Activated T-cell treated with anti-CD3 and anti-CD28 coated beads for 1 hour (primary cell): ENCODE measurements around the gene TMEM98.
"Not testable (repeated sequence)": the region's sequence is repeated elsewhere in the genome, so short reads cannot be mapped to it uniquely, and the experiment has no call there.

Experiments used
- DNase-seq: peaks from one replicate; pipeline ENCODE4 v3.0.0-alpha.2; 2020; ENCODE audit warnings: low read depth

Gene TMEM98, protein sequence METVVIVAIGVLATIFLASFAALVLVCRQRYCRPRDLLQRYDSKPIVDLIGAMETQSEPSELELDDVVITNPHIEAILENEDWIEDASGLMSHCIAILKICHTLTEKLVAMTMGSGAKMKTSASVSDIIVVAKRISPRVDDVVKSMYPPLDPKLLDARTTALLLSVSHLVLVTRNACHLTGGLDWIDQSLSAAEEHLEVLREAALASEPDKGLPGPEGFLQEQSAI

DNA sequence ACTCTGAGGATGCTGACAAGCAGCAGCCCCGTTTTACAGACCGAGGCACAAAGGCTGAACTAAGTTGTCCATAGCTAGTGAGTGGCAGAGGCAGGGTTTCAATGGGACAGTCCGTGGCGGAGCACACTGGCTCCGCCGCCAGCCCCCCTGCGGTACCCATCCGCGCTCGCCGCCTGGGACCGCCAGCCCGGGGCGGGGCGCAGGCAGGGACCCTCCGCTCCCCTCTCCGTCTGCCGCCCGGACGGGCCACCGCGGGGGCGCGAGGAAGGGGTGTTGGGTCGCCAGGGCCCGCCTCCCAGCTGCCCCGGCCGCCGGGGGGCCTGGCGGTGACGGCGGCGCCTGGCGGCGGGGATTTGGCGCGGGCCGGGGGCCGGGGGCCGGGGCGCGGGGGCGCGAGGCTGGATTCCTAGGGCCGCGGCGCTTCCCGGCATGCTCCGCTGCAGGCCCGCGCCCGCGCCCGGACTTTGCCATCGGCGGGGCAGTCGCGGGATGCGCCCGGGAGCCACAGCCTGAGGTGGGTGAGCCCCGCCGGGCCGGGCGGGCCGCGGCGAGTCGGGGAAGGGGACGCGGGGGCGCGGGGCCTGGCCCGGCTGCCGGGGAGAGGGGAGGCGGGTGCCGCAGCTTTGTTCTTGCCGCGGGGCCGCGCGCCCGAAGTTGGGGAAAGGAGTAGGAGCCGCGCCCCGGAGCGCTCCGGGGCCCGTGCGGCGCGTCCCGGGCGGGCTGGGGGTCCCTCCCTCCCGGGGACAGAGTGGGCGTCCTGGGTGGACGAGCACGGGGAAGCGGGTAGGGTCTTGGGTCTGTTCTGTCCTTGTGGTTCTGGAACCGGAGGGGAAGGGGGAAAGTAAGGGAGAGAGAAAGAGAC, at the start of gene TMEM98:
Gene TMEM98, plus strand, starts transcription at position 430 of the 862 bp plus-strand sequence. CDS start 3,376 bp downstream, outside the sequence.
- no peak for DNase-seq

DNA sequence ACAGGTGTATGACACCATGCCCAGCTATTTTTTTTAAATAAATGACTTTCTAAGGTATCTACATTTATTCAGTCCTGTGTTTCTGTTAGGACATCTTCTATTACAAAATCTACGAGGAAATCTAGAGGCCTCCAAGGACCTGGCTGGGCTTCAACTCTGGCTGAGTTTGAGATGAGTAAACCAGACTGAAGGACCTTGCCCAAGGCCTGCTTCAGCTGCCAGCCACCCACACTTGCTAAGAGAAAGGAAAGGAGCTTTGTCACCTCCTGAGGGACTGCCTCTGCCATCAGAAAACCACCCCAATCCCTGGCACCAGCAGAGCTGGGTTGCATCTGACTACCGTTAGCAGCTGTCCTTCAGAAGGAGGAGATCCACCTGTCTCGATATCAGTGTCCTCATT, 49.7 kb upstream of the TMEM98 start:
- DNase-seq = no peak

DNA sequence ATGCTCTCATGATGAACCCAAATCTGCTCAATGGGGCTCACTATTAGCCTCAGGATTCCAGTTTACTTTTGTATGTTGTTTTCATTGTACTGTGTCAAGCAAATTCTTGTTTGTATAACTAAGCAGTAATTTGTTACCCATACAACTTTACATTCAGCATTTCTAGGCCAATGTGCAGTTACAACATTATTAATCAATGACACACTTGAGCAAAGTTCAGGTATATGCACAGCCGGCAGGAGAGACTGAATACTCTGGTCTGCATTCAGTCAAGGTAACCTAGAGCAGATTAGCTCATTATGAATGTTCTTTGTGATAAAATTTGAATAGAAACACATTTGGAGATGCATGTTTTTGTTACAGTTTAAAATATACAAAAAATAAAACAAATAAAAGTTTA, 48.8 kb upstream of the TMEM98 start:
- no peak for DNase-seq

DNA sequence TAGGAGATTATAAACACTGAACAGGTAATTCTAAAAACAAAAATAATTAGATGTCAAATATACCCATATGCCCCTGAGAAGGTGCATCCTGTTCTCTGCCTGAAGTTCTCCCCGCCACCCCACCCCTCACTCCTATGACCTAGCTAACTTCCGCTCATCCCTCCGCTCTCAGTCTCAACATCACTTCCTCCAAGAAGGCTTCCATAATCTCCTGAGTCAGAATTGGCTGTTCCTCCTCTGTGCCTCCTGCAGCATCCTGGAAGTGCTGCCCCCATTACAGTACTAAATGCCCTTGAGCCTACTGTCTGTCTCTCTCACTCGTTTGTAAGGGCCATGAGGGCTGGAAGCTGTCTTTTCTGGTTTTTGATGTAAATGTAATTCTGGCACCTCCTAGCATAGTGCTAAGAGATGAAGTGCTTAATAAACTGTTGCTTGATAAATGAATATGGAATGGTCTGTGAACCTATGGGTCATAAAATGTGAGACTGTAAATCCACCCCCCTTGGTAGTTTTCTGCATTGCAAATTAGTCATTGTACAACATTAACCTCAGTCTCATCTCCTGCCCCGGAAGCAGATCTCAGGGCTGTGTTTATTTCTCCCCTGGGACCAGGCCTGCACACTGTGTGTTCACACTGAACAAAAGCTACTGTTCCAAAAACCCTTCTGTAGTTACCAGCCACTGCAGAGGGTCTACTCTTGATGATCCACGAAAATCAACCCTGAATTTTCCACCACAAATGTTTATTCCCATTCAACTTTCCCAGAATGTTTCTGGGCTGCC, 47.1 kb upstream of the TMEM98 start:
- DNase-seq = no peak

GRCh38 chr17:32882029-32882428, 45.9 kb upstream of the TMEM98 start:
- DNase-seq = no peak

- DNase-seq = no peak
Measured at GRCh38 chr17:32882734-32883133, 45.2 kb upstream of the TMEM98 start.

GRCh38 chr17:32886951-32887350, 41.0 kb upstream of the TMEM98 start:
- DNase-seq = not testable (repeated sequence)

DNA sequence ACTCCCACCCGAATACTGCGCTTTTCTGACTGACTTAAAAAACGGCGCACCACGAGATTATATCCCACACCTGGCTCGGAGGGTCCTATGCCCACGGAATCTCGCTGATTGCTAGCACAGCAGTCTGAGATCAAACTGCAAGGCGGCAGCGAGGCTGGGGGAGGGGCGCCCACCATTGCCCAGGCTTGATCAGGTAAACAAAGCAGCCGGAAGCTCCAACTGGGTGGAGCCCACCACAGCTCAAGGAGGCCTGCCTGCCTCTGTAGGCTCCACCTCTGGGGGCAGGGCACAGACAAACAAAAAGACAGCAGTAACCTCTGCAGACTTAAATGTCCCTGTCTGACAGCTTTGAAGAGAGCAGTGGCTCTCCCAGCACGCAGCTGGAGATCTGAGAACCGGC, 40.5 kb upstream of the TMEM98 start:
- not testable (repeated sequence) for DNase-seq

DNA sequence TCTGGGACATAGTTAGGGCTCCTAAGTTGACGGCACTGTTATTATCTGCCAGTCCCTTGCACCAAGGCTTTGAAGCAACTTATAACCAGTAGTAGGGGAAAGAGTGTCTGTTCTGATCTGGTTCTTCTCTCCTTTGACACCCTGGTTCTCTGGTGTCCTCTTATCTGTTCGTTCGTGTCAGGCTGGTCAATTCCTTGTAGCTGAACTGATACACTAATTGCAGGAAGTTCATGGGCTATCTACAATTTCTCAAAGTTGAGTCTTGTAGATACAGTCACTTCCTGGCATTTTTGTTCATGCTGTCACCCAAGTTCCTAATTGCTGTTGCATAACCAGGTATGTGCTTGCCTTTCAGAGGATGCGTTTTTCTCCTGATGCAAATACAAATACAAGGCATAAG, 33.7 kb upstream of the TMEM98 start:
- no peak for DNase-seq

DNA sequence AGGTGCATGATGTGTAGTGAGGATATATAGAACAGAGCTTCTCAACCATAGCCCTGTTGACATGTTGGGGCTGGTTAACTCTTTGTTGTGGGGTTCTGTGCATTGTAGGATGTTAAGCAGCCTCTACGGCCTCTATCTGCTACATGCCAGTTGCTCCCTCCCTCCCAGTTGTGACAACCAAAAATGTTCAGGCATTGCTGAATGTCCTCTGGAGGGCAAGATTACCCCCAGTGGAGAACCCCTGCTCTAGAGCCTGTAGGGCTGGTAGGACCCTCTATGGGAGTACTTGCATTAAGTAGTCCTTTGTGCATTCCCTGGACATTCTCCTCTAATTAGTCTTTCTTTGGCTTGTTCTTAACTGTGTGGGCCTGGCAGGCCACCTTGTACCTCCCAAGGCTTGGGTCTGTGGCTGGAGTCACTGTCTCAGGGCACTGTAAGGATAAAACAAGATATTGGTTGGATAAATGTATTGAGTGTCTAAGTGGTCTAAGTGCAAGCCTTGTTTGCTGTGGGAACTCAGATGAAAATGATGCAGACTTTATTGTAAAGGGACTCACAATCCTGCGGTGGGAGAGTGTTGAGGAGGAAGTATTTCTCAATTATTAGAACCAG, 31.2 kb upstream of the TMEM98 start:
- no peak for DNase-seq

DNA sequence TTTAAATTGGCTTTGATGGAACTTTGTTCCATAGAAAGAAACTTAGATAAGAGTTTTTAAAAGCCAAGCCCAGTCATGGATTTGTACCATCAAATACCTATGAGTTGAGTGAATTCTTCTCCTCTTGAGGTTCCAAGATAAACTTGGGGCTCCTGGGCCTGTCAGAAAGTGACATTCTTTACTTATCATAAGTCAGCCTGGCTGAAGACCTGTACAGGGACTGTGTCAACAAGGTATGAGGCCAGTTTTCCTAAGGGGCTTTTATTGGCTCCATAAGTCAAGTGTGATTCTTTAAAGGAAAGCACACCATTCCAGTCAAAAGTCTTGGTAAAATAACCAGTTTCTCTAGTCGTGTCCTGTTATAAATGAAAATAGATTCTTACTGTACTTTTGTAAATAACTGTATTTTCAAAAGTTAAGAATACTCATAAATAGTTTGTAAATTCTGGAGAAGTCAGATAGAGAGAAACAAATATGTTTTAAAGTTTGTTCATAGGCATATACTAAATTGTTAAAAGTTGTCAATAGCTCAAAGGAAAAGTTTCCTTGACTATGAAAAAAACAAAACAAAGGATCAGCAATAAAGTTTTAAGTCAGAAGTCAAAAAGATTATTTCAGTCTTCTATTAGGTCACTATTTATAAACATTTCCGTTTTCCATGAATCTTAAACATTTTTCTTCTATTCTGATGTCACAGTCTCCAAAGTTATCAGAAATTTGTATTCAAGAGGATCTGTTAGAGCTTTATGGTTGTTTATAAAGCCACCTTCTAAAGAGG, 28.5 kb upstream of the TMEM98 start:
- no peak for DNase-seq

DNA sequence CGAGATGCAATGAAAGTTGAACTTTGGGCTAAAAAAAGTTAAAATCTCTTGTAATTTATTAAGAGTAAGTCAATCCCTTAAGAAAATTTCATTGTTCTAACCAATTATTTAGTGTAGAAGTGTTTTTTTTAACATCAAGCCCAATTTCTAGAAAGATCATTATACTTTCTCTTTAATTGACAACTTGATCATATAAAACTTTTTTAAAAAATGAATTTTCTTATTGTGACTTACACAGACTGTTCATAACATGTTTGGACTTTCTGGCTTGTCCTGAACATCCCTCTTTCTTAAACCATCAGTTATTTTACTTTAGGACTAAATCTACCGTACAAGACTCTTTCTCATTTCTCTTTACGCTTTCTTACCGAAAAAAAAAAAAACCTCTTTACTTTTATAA, 26.2 kb upstream of the TMEM98 start:
- no peak for DNase-seq

- DNase-seq = no peak
Measured at GRCh38 chr17:32903774-32904673, 23.9 kb upstream of the TMEM98 start.

DNA sequence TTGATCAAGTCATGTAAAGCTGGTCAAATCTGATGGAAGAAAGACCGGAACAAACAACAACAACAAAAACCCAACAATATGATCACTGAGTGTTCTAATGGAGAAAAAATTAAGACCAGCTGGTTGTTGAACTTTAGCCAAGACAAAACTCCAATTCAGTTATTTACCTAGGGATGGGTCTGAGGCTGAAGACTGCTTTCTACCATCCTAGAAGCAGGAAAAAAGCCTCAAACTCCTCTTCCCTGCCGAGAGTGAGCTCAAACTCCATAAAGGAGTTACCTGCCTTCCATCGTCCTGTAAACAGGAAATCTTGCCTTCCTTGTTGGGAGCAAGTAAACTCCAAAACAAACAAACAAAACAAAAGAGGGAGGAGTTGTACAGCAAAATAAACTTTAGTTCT, 23.1 kb upstream of the TMEM98 start:
- no peak for DNase-seq

GRCh38 chr17:32907583-32907982, 20.4 kb upstream of the TMEM98 start:
- DNase-seq = no peak

GRCh38 chr17:32909787-32910369, 18.1 kb upstream of the TMEM98 start:
- peak; percentile 10 for DNase-seq

DNA sequence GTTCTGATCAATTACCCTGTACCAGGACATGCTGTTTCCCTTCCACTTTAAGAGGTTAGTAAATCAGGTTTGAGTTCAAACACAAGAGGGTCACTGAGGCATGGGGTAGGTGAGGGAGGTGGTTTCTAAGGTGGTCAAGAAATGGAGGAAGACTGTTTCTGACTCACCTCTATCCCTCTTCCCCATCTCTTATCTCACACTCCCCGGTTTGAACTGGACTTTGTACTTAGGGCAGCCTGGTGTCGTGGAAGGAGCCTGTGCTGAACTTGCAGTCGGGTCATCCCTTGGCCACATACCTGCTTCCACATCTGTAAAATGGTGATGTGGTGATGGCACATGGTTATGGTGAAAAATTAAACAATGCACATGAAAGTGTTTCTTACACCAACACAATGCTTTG, 17.2 kb upstream of the TMEM98 start:
- no peak for DNase-seq

DNA sequence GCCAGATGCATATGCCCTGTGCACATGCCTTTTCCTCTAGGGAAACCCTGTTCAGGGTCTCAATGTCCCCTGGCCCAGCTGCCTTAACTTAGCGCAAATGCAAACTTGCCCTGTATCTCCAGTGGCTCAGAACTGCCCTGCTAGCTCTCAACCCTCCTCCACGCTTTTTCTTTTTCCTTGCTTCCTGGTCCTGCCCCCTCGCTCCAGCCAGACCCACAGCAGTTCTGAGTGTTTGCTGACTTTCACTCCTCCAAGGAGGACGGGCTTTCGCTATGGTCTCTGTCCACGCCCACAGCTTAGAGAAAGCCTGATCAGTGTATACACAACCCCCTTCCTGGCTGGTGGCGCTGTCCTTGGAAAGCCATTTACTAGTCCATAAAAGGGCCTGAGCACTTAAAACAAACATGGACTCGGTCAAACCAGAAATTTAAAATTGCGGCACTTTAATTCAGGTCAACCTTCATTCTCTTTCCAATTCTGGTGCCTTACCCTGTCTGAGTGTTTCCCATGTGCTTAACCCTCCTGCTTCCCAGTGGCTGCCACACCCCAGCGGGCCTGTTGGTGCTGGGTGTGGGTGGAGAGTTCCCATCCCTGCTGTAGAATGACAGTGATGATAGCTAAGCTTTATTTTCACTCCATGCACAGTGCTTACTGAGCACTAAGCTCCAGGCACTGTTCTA, 15.6 kb upstream of the TMEM98 start:
- DNase-seq = no peak

DNA sequence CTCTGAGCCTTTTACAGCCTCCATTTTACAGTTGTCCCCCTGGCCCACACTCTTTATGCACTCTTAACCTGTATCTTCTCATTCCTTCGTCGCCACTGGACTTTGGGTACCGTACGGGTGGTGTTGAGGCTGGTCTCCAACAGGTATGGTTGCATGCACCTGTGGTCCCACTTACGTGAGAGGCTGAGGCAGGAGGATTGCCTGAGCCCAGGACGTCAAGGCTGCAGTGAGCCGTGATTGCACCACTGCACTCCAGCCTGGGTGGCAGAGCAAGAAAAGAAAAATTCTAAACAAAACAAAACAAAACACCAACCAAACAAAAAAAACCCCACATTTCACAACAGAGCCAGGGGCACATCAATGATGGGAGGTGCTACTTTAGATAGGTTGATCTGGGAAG, 14.4 kb upstream of the TMEM98 start:
- DNase-seq = no peak

GRCh38 chr17:32914181-32914580, 13.8 kb upstream of the TMEM98 start:
- DNase-seq = no peak
